ENCODE data around the gene HLCS. TPM values are rescaled to one million over a fixed set of nuclear protein-coding genes. Genes with fewer than 3 reads are reported as not detected.

Gene HLCS
- total RNA-seq, 2 experiments from 2014 or later = 12.5 to 15.5 TPM

DNA sequence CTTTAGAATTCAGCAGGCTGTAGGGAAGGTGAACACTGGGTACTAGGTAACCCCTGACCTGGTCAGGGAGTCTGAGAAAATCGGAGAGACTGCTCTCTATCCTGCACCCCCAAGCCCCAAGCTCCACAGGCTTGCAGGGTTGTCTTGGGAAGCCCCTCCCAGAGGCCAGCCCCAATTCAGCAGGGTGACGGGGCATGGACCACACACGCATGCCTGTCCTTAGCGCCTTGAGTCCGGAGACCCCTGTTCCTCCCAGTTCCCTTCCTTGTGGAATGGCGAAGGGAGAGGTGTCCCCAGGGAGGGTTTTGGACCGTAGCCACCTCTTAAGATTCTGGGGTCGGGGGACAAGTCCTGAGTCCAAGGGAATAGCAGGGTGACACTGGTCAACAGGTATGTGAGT is 116.1 kb downstream of the HLCS start:
- ChIA-PET CTCF (no interaction called here), POLR2A (no interaction called here)
- Mint-ChIP-seq H3K4me1 (ENCODE audit: low read depth) (peaks cover 11% of the 10 kb centered on the region), H3K36me3 (ENCODE audit: low read depth) (no peaks in the 10 kb centered on the region), H3K4me3 (no peak overlapping the region), H3K27me3 (no peaks in the 10 kb centered on the region), H3K27ac (no peak overlapping the region), H3K9me3 (no peaks in the 10 kb centered on the region)
- DNase-seq (no peak), ATAC-seq (no peak)
- intact Hi-C loops (cut with micrococcal nuclease) = no loop called here
- TF ChIP-seq, protein P1, sequence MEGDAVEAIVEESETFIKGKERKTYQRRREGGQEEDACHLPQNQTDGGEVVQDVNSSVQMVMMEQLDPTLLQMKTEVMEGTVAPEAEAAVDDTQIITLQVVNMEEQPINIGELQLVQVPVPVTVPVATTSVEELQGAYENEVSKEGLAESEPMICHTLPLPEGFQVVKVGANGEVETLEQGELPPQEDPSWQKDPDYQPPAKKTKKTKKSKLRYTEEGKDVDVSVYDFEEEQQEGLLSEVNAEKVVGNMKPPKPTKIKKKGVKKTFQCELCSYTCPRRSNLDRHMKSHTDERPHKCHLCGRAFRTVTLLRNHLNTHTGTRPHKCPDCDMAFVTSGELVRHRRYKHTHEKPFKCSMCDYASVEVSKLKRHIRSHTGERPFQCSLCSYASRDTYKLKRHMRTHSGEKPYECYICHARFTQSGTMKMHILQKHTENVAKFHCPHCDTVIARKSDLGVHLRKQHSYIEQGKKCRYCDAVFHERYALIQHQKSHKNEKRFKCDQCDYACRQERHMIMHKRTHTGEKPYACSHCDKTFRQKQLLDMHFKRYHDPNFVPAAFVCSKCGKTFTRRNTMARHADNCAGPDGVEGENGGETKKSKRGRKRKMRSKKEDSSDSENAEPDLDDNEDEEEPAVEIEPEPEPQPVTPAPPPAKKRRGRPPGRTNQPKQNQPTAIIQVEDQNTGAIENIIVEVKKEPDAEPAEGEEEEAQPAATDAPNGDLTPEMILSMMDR (IDR thresholded peaks at IDR 0.05) = no peak

DNA sequence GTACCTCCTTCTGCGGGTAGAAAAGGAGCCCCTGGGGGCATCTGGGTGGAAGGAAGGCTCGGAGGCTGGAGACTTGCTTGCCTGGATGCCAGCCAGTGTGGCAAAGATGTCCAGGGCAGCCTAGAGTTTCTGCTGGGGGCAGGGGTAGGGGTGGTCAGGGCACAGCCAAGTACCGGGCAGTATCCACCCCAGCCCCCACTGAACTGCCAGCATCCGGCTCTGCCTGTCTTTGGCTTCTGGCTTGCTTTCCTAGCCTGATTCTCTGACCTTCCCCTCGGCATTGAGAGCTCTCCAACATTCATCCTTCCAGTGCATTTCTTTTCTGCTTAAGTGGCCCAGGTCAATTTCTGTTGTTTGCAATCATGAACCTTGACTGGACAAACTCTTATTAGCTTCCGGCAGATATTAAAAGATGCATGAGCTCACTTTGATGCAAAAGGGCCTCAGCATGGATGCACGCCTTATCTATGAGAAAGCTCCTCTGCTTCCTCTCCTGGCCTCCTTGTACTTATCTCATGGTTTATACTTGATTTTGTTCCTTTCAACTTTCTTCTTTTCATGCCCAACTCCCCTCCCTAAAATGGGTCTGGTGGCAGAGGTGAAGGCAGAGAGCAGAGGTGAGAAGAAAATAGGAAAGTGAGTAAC is 116.9 kb downstream of the HLCS start:
- Mint-ChIP-seq H3K4me3 (no peak overlapping the region), H3K9me3 (no peaks in the 10 kb centered on the region), H3K4me1 (ENCODE audit: low read depth) (peaks cover 9% of the 10 kb centered on the region), H3K36me3 (ENCODE audit: low read depth) (no peaks in the 10 kb centered on the region), H3K27ac (no peak overlapping the region), H3K27me3 (no peaks in the 10 kb centered on the region)
- ATAC-seq (no peak), DNase-seq (no peak)
- POLR2A ChIA-PET = no interaction called here
- TF ChIP-seq, protein P1 (IDR thresholded peaks at IDR 0.05) = no peak
- CTCF ChIA-PET = no interaction called here
- intact Hi-C loops (cut with micrococcal nuclease) = no loop called here

DNA sequence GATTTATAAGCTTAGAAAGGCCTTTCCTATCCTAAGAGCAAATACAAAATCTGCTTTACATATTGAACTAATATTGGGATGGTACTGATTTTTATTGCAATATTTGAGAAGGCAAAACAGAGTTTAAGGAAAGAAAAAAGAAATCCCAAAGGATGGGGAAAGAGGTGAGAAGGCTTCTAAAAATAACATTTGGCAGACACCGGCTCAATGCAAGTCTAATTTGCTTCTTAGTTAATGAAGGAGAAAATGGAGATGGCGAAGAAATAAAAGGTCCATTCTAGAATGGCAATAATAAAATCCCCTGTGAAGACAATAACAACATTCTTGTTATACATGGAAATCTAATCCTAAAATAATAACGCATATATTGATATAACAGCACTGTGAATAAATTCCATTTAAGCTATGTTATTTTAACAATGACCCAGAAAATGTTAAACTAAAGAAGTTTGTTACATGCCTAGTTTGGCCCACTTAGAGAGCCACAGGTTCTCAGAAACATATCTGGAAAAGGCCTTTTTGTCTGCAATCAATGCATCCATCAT is 117.7 kb downstream of the HLCS start:
- Mint-ChIP-seq H3K36me3 (ENCODE audit: low read depth) (no peaks in the 10 kb centered on the region), H3K27ac (no peak overlapping the region), H3K27me3 (no peaks in the 10 kb centered on the region), H3K9me3 (no peaks in the 10 kb centered on the region), H3K4me1 (ENCODE audit: low read depth) (peaks cover 8% of the 10 kb centered on the region), H3K4me3 (no peak overlapping the region)
- ChIA-PET CTCF (no interaction called here), POLR2A (no interaction called here)
- DNase-seq (no peak), ATAC-seq (no peak)
- intact Hi-C loops (cut with micrococcal nuclease) = no loop called here
- TF ChIP-seq, protein P1 (IDR thresholded peaks at IDR 0.05) = no peak

DNA sequence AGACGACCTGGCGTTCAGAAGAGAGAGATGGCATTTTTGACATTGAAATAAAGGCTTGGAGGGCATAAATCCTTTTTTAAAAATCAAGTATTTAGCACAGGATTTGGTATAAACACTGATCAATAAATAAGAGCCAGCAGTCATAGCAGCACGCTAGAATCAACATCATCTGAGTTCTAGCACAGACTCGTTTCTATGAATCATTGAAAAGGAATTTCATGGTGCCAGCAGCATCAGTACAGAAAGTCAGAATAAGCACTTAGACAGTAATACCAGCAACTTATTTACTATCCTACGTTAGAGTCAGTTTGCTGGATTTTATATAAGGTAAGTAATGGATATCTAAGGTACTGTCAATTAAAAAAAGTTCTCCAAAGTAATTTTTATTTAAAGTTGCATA is 119.3 kb downstream of the HLCS start:
- H3K4me1 Mint-ChIP-seq (ENCODE audit: low read depth) = no peaks in the 10 kb centered on the region
- H3K36me3 Mint-ChIP-seq (ENCODE audit: low read depth) = no peaks in the 10 kb centered on the region
- ATAC-seq (no peak), DNase-seq (no peak)
- no peak overlapping the region for H3K27ac Mint-ChIP-seq
- TF ChIP-seq, protein P1 (IDR thresholded peaks at IDR 0.05) = no peak
- CTCF ChIA-PET = interaction anchor here (0.8 to 2.5 kb wide), 2 partner anchors 39 to 217 kb away, joined by 3 to 7 read pairs; no protein-coding TSS in a partner anchor
- no peaks in the 10 kb centered on the region for H3K9me3 Mint-ChIP-seq
- no peak overlapping the region for H3K4me3 Mint-ChIP-seq
- no peaks in the 10 kb centered on the region for H3K27me3 Mint-ChIP-seq
- intact Hi-C loops (cut with micrococcal nuclease) = no loop called here
- POLR2A ChIA-PET = interaction anchor here (1.0 kb wide), 1 partner anchor 14 kb away, joined by 3 read pairs; no protein-coding TSS in a partner anchor

DNA sequence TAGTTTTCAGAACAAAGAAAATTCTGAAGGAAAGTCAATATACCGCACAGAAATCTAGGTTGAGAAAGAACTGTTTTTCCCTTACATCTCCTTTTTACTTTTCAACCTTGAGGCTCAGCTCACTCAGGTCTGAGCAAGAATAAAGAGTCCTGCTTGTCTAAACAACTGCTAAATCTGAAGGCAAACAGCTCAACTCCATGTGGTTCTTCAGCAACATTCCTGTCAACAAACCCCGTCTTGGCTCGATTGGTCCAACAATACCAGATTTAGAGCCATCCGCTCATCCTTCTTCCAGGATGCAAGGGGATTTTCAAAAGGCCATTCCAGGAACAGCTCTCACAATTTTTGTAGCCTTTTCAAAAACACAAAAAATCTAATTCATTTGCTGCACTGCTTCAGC is 119.8 kb downstream of the HLCS start:
- TF ChIP-seq, protein P1 (IDR thresholded peaks at IDR 0.05) = no peak
- intact Hi-C loops (cut with micrococcal nuclease) = no loop called here
- H3K4me3 Mint-ChIP-seq = no peak overlapping the region
- no peaks in the 10 kb centered on the region for H3K27me3 Mint-ChIP-seq
- no peaks in the 10 kb centered on the region for H3K4me1 Mint-ChIP-seq (ENCODE audit: low read depth)
- CTCF ChIA-PET = interaction anchor here (0.8 to 2.5 kb wide), 2 partner anchors 39 to 216 kb away, joined by 3 to 7 read pairs; no protein-coding TSS in a partner anchor
- no peak for ATAC-seq
- H3K36me3 Mint-ChIP-seq (ENCODE audit: low read depth) = peaks cover 4% of the 10 kb centered on the region
- no peaks in the 10 kb centered on the region for H3K9me3 Mint-ChIP-seq
- DNase-seq = no peak
- H3K27ac Mint-ChIP-seq = no peak overlapping the region
- POLR2A ChIA-PET = interaction anchor here (1.0 kb wide), 1 partner anchor 14 kb away, joined by 3 read pairs; no protein-coding TSS in a partner anchor

Measured in activated CD8-positive, alpha-beta T cell treated with anti-CD3 and anti-CD28 coated beads for 36 hours (primary cell).